ENCODE measurements around the gene FAHD1. TPM values are rescaled to one million over a fixed set of nuclear protein-coding genes. Genes with fewer than 3 reads are reported as not detected.

FAHD1 gene
- total RNA-seq (2022; extraction: Qiagen RNA extraction; ENCODE audit: low read depth) = 37.1 to 52.6 TPM (median 47.0 TPM) in 5 replicates

DNA sequence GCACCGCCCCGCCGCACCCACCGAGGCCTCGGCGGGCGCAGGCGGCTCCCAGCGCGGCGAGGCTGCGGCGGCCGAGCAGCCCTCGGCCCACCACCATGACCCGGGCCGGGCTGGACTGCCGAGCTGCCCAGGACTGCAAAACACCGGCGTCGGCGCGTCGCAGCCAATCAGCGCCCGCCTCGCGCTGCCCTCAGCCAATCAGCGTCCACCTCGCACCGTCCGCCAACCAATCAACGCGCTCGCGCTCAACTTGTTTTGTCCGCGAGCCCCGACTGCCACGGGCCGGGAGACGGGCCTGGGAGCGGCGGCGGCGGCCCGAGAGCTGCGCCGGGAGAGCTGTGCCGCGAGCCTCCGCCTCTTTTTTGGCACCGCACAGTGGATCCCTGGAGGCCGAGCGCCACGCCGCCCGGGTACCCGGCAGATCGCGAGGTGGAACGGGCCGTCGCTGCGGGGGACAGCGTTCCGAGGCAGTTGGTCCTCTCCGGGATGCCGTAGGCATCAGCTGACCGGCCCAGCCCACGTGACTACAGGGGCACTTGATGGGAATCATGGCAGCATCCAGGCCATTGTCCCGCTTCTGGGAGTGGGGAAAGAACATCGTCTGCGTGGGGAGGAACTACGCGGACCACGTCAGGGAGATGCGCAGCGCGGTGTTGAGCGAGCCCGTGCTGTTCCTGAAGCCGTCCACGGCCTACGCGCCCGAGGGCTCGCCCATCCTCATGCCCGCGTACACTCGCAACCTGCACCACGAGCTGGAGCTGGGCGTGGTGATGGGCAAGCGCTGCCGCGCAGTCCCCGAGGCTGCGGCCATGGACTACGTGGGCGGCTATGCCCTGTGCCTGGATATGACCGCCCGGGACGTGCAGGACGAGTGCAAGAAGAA lies at the start of gene FAHD1, which contains the start of gene HAGH:
FAHD1 (plus strand) TSS at position 516 of the 883 bp plus-strand sequence; CDS start at position 549, 33 bp downstream.
HAGH (minus strand) TSS at position 135 of the 883 bp plus-strand sequence; CDS start at position 97, 38 bp downstream.

GRCh38 chr16:1782408-1783264 lies 44.4 kb upstream of the FAHD1 start, which contains the start of the genes NUBP2 and SPSB3:
NUBP2 (plus strand) TSS chr16:1782960; CDS start chr16:1783021, 61 bp downstream.
SPSB3 (minus strand) TSS chr16:1782571; CDS start chr16:1781483, 1,088 bp downstream.

GRCh38 chr16:1793578-1794220 lies 33.3 kb upstream of the FAHD1 start, which contains the start of gene IGFALS:
IGFALS (minus strand) TSS chr16:1793705; CDS start chr16:1793652, 53 bp downstream.

DNA sequence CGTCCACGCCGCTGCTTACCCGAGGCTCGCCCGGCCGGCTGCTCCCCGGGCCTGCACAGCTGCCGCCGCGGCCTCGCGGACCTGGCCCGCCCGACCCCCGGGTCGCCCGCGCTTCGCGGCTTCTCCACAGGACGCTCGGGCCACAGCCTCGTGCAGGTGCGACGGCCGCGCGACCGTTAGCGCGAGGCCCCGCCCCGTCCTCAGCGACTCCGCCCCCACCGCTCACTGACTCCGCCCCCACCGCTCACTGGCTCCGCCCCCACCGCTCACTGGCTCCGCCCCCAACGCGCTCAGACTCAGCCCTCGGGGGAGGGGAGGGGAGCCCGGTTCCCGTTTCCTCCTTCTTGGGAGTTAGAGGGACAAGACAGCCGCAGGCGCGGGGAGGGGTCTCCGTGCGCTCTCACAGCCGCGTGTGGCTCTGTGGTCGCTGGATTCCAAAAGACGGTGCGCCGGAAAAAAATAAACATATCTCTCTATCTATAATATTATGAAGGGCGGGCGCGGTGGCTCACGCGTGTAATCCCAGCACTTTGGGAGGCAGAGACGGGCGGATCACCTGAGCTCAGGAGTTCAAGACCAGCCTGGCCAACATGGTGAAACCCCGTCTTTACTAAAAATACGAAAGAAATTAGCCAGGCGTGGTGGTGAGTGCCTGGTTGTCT lies 45.1 kb downstream of the FAHD1 start, which contains the start of gene MEIOB:
MEIOB (minus strand) TSS at position 191 of the 662 bp plus-strand sequence. CDS start 3,989 bp downstream, outside the sequence.

Other genes with a start within 250 kb of the FAHD1 start
- 8.1 to 11.2 TPM (median 9.7 TPM) in 5 replicates for gene IFT140, start 215.1 kb upstream of the FAHD1 start, total RNA-seq (2022; extraction: Qiagen RNA extraction; ENCODE audit: low read depth)
- 12.4 to 19.1 TPM (median 16.7 TPM) in 5 replicates for gene CRAMP1, start 214.8 kb upstream of the FAHD1 start, total RNA-seq (2022; extraction: Qiagen RNA extraction; ENCODE audit: low read depth)
- 168 to 242 TPM (median 184 TPM) in 5 replicates for gene JPT2, start 148.9 kb upstream of the FAHD1 start, total RNA-seq (2022; extraction: Qiagen RNA extraction; ENCODE audit: low read depth)
- gene MAPK8IP3, start 121.0 kb upstream of the FAHD1 start, total RNA-seq (2022; extraction: Qiagen RNA extraction; ENCODE audit: low read depth) = 20.2 to 72.3 TPM (median 60.7 TPM) in 5 replicates
- gene NME3, start 55.7 kb upstream of the FAHD1 start, total RNA-seq (2022; extraction: Qiagen RNA extraction; ENCODE audit: low read depth) = 23.1 to 67.4 TPM (median 55.9 TPM) in 5 replicates
- 5.3 to 12.7 TPM (median 10.6 TPM) in 5 replicates for gene EME2, start 54.4 kb upstream of the FAHD1 start, total RNA-seq (2022; extraction: Qiagen RNA extraction; ENCODE audit: low read depth)
- 152 to 266 TPM (median 257 TPM) in 5 replicates for gene MRPS34, start 54.1 kb upstream of the FAHD1 start, total RNA-seq (2022; extraction: Qiagen RNA extraction; ENCODE audit: low read depth)
- gene SPSB3, start 44.6 kb upstream of the FAHD1 start, total RNA-seq (2022; extraction: Qiagen RNA extraction; ENCODE audit: low read depth) = 10.3 to 29.0 TPM (median 24.1 TPM) in 5 replicates
- 41.7 to 91.8 TPM (median 78.7 TPM) in 5 replicates for gene NUBP2, start 44.2 kb upstream of the FAHD1 start, total RNA-seq (2022; extraction: Qiagen RNA extraction; ENCODE audit: low read depth)
- not detected in 5 replicates for gene IGFALS, start 33.5 kb upstream of the FAHD1 start, total RNA-seq (2022; extraction: Qiagen RNA extraction; ENCODE audit: low read depth)
- gene HAGH, start 381 bp upstream of the FAHD1 start, total RNA-seq (2022; extraction: Qiagen RNA extraction; ENCODE audit: low read depth) = 47.2 to 80.4 TPM (median 68.8 TPM) in 5 replicates
- 1.5 to 2.0 TPM (median 1.5 TPM) in 5 replicates for gene MEIOB, start 45.0 kb downstream of the FAHD1 start, total RNA-seq (2022; extraction: Qiagen RNA extraction; ENCODE audit: low read depth)
- gene HS3ST6, start 91.2 kb downstream of the FAHD1 start, total RNA-seq (2022; extraction: Qiagen RNA extraction; ENCODE audit: low read depth) = 1.9 to 3.8 TPM (median 2.9 TPM) in 5 replicates
- gene MSRB1, start 116.0 kb downstream of the FAHD1 start, total RNA-seq (2022; extraction: Qiagen RNA extraction; ENCODE audit: low read depth) = 21.6 to 40.8 TPM (median 38.3 TPM) in 5 replicates
- gene RPL3L, start 127.5 kb downstream of the FAHD1 start, total RNA-seq (2022; extraction: Qiagen RNA extraction; ENCODE audit: low read depth) = not detected in 5 replicates
- gene NDUFB10, start 132.3 kb downstream of the FAHD1 start, total RNA-seq (2022; extraction: Qiagen RNA extraction; ENCODE audit: low read depth) = 246 to 312 TPM (median 253 TPM) in 5 replicates
- 2,814 to 5,362 TPM (median 5,215 TPM) in 5 replicates for gene RPS2, start 137.6 kb downstream of the FAHD1 start, total RNA-seq (2022; extraction: Qiagen RNA extraction; ENCODE audit: low read depth)
- gene RNF151, start 139.7 kb downstream of the FAHD1 start, total RNA-seq (2022; extraction: Qiagen RNA extraction; ENCODE audit: low read depth) = not detected in 5 replicates
- 22.3 to 41.6 TPM (median 37.2 TPM) in 5 replicates for gene TBL3, start 144.8 kb downstream of the FAHD1 start, total RNA-seq (2022; extraction: Qiagen RNA extraction; ENCODE audit: low read depth)
- gene NOXO1, start 154.3 kb downstream of the FAHD1 start, total RNA-seq (2022; extraction: Qiagen RNA extraction; ENCODE audit: low read depth) = 0.24 to 0.63 TPM (median 0.34 TPM) in 4 of 5 replicates, not detected in the other
- gene GFER, start 157.0 kb downstream of the FAHD1 start, total RNA-seq (2022; extraction: Qiagen RNA extraction; ENCODE audit: low read depth) = 29.3 to 47.4 TPM (median 42.7 TPM) in 5 replicates
- 4.4 to 8.7 TPM (median 8.3 TPM) in 5 replicates for gene SYNGR3, start 162.8 kb downstream of the FAHD1 start, total RNA-seq (2022; extraction: Qiagen RNA extraction; ENCODE audit: low read depth)
- gene ZNF598, start 182.6 kb downstream of the FAHD1 start, total RNA-seq (2022; extraction: Qiagen RNA extraction; ENCODE audit: low read depth) = 34.2 to 63.9 TPM (median 59.5 TPM) in 5 replicates
- 0.65 to 1.6 TPM (median 1.1 TPM) in 4 of 5 replicates, not detected in the other for gene NPW, start 192.6 kb downstream of the FAHD1 start, total RNA-seq (2022; extraction: Qiagen RNA extraction; ENCODE audit: low read depth)
- gene NHERF2, start 199.7 kb downstream of the FAHD1 start, total RNA-seq (2022; extraction: Qiagen RNA extraction; ENCODE audit: low read depth) = 32.5 to 64.5 TPM (median 58.3 TPM) in 5 replicates
- gene NTHL1, start 220.6 kb downstream of the FAHD1 start, total RNA-seq (2022; extraction: Qiagen RNA extraction; ENCODE audit: low read depth) = 30.3 to 50.9 TPM (median 43.8 TPM) in 5 replicates
- 27.2 to 50.2 TPM (median 37.1 TPM) in 5 replicates for gene TSC2, start 220.8 kb downstream of the FAHD1 start, total RNA-seq (2022; extraction: Qiagen RNA extraction; ENCODE audit: low read depth)

Data from A549 treated with ZK216348 at 1 μM for 4 hours (cell line).